HG03175 (cell line): ENCODE results near the gene PFDN4.
"Not testable (repeated sequence)": the region's sequence is repeated elsewhere in the genome, so short reads cannot be mapped to it uniquely, and the experiment has no call there.

Source experiments
- ATAC-seq: cut with Tn5 transposase; IDR thresholded peaks from one replicate; pipeline ENCODE4 v1.9.1; 2021; ENCODE audit warnings: mild to moderate bottlenecking, moderate library complexity; ENCODE audit not compliant: unreplicated experiment

PFDN4 gene

DNA sequence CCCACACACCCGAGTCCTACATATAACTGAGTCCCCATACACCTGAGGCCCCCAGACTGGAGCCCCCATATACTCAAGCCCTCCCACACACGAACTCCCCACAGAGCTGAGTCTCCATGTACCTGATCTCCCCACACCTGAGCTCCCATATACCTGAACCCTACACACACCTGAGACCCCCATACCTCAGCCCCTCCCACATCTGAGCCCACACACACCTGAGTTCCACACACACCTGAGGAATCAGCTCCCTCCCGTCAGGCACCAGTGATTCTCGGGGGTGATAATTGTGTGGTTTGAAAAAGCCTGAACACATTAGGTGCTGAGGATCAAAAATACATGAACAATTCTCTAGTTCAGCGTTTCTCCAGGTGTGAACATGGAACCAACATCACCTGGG is 15.4 kb downstream of the PFDN4 start:
- ATAC-seq = no peak

- no peak for ATAC-seq
These were observed 15.9 kb downstream of the PFDN4 start for GRCh38 chr20:54223751-54224150.

- ATAC-seq = not testable (repeated sequence)
These were observed 16.8 kb downstream of the PFDN4 start for GRCh38 chr20:54224642-54225041.

DNA sequence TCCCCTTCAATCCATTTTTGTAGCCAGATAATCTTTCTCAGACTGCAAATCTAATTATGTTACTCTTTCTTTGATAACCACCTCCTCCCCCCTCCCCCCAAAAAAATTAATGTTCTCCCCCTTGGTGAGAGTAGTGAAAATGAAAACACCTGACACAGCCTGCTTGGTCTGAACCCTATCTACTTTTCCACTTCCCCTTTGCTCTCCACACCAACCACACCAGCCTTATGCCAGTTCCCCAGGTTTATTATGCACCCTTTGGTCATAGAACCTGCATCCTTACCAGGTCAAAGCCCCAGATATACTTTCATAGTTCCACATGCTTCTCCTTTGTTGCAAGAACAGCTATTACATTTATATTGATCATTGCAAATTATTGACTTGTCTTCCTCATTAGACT is 19.4 kb downstream of the PFDN4 start:
- ATAC-seq = peak; percentile 85

- ATAC-seq = no peak
These were observed 19.9 kb downstream of the PFDN4 start for GRCh38 chr20:54227751-54228150.

GRCh38 chr20:54228841-54229240 is 21.0 kb downstream of the PFDN4 start:
- no peak for ATAC-seq

DNA sequence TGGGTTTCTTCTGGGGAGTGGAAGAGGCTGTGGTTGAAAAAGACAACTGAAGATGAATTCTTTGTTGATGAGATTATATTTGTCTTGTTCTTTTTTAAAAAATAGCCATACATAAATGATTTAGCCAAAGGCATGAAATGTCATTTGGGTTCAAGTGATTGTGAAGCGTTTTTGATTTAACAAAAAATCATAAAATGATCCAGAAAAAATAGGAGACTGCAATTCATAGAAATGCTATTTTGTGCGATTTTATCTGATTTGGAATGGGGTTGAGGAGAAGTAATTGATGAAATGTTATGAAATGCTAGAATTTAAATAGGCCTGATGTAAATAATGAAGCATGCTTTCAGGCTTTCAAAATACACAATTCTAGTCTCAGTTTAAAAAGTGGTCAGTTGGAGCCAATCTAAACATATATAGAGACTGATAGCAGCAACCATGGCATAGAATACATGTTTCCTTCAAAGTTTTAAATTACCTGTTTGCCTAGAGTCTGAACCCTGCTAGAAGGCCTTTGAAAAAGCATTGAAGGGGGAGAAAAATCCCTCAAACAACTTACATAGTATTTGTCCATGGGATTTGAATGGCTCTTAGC is 21.8 kb downstream of the PFDN4 start:
- ATAC-seq = no peak

- no peak for ATAC-seq
These were observed 23.1 kb downstream of the PFDN4 start for GRCh38 chr20:54231036-54231435.

DNA sequence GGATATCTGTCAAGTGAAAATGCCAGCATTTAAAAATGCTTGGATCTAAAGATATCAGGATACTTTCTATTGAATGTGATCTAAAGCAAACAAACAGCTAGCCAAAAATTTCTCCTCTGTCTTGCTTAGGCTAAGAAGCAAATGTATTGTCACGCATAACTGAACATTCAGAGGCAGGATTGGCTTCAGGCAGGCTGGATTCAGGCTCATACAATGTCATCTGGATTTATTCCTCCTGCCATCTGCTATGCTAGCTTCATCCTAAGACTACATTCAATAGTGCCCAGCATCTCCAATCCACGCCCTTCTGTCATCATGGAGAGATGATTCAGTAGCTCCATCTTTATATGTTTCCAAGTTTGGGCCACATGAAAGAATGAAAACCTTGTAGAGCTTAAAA is 27.1 kb downstream of the PFDN4 start:
- ATAC-seq = no peak

DNA sequence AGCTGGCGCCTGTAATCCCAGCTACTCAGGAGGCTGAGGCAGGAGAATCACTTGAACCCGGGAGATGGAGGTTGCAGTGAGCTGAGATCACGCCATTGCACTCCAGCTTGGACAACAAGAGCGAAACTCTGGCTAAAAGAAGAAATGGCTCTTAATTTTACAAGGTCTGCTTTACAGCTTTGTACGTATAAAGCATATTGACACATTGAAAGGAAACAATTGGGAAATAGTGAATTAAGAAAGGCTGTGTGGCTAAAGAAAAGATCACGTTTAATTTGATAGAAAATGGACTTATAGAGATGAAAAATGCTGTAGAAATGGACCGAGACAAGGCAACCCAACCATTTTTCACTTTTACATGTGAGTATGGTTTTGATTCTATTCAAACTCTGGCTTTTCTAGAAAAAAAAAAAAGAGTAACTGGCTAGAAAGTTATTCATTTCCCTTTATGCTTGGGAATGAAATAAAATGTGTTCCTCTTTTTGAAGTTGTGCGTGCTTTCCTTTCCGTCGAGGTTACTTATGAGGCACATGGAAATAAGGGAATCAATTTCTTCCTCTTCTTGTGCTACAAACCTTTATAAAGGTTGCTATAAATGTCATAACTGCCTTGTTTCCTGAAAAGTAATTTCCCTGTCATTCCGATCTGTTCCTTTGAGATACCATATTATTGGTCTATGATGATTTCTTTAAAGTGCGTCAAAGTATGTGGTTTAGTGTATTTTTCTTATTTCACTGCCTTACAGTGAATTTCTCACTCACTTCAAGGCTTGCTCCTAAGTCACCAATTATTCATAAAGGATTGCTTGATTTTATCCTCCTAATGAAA is 29.4 kb downstream of the PFDN4 start:
- ATAC-seq = no peak

- ATAC-seq = no peak
These were observed 36.2 kb downstream of the PFDN4 start for GRCh38 chr20:54244113-54244512.

DNA sequence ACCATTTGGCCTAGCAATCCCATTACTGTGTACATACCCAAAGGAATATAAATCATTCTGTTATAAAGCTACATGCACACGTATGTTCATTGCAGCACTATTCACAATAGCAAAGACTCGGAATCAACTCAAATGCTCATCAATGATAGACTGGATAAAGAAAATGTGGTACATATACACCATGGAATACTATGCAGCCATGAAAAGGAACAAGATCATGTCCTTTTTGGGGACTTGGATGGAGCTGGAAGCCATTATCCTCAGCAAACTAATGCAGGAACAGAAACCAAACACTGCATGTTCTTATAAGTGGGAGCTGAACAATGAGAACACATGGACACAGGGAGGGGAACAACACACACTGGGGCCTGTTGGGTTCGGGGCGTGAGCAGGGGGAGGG is 40.8 kb downstream of the PFDN4 start:
- ATAC-seq = not testable (repeated sequence)

- ATAC-seq = no peak
These were observed 42.8 kb downstream of the PFDN4 start for GRCh38 chr20:54250691-54251090.

- ATAC-seq = no peak
These were observed 43.2 kb downstream of the PFDN4 start for GRCh38 chr20:54251096-54251495.

GRCh38 chr20:54254596-54254995 is 46.7 kb downstream of the PFDN4 start:
- ATAC-seq = no peak

DNA sequence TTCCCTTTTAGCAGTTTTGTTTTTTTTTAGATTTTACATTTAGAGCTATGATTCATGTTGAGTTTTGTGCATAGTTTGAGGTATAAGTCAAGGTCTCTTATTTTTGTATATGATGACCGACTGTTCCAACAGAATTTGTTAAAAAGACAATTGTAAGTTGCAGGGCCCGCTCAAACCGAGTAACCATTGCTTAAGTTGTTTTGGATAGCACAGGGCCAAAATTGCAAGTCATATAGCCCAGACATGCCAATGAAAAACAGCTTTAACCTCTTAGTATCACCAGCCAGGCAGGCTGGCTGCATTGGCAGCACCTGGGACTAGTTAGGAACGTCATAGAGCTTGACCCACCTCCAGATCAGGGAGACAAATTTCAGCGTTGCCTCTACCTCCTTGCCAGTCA is 47.3 kb downstream of the PFDN4 start:
- no peak for ATAC-seq

GRCh38 chr20:54256202-54256601 is 48.3 kb downstream of the PFDN4 start:
- ATAC-seq = no peak

- ATAC-seq = no peak
These were observed 49.4 kb downstream of the PFDN4 start for GRCh38 chr20:54257071-54257816.

GRCh38 chr20:54260116-54260515 is 52.2 kb downstream of the PFDN4 start:
- no peak for ATAC-seq

DNA sequence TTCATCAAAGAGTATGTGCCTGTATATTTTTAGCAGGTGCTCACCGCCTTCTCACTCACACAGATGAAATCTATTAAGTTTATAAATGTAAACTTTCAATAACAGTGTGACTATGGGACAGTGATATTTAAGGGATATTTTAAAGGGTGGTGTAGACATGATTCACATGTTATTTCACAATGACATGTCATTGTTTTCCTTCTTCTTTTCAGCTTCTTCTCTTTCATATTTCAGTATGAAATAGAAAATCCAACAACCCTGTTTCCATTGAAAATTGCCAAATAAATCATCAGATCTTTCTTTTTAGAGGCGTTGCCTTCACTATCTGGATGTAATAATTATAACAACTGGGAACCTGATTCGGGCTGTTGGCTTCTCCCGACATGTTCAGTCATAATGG is 54.8 kb downstream of the PFDN4 start:
- ATAC-seq = no peak

DNA sequence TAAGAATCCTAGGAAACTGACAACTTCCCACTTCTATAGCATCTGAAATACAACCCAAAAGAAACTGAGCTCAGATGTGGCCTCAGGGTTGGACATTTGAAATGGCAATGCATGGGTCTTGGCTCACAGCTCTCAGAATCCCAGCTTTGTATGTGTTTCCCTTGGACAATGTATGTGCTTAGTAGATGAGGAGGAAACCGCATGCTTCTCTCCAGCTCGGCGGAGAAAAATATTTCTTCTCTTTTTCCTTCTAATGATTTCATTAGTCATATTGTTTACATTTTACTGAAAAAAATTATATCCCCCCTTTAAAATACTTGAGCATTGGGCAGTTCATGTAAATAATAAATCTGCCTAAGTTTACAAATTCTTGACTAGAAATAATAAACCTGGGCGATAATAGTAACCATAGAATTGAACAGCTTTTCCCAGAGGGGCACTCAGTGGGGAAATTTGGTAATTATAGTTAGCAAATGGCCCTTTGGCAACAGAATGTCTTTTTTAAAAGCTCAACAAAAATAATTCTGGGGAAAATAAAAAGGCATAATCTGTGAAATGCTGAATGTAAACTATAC is 55.3 kb downstream of the PFDN4 start:
- ATAC-seq = no peak

GRCh38 chr20:54265791-54266190 is 57.9 kb downstream of the PFDN4 start:
- not testable (repeated sequence) for ATAC-seq
